Esophagus squamous epithelium (tissue), 4 donors: ENCODE results near the gene ANKRD13B.

Experiments
- CTCF ChIP-seq, 6 experiments: fragments of 450-650 bp in 4 of 6; fragments of 200-600 bp in 2 of 6; sonication (generic) in 2 of 6; IDR thresholded peaks; one replicate each; pipeline ENCODE4 v1.5.1; 2016 to 2019; ENCODE audit warnings: antibody characterized with exemption in 6 of 6, mild to moderate bottlenecking in 4 of 6, moderate library complexity in 4 of 6
- POLR2A ChIP-seq, 4 donors: fragments of 450-650 bp; IDR thresholded peaks; one replicate each; pipeline ENCODE4 v1.6.1; 2017; ENCODE audit warnings: antibody characterized with exemption in 4 of 4, mild to moderate bottlenecking in 4 of 4, moderate library complexity in 3 of 4

GRCh38 chr17:29583324-29584248 is 9.3 kb upstream of the ANKRD13B start:
- TF ChIP-seq CTCF (IDR thresholded peaks at IDR 0.05) (no peak), POLR2A (IDR thresholded peaks at IDR 0.05) (no peak)
